K562 (cell line): ENCODE results near the gene C11orf52. TPM values are rescaled to one million over a fixed set of nuclear protein-coding genes. Genes with fewer than 3 reads are reported as not detected.
A peak's percentile ranks its signal among the peaks of the same experiment; 100 is the strongest.

Experiments used
- MAFF ChIP-seq: IDR thresholded peaks from 2 replicates; pipeline ENCODE4 v1.6.1; 2012; ENCODE audit warnings: low read length, improper control_type of control experiment
- MTA2 ChIP-seq: fragments of 450-650 bp; IDR thresholded peaks from 2 replicates; pipeline ENCODE4 v1.6.1; 2016; ENCODE audit warnings: low read depth
- NCOR1 ChIP-seq: fragments of 450-650 bp; IDR thresholded peaks from 2 replicates; pipeline ENCODE4 v1.6.1; 2016; ENCODE audit warnings: mild to moderate bottlenecking, moderate library complexity
- NONO ChIP-seq, 2 experiments: fragments of 200-400 bp in 1 of 2; fragments of 450-650 bp in 1 of 2; formaldehyde crosslinking in 1 of 2; IDR thresholded peaks; 2 replicates each; pipeline ENCODE4 v1.6.1; 2017; ENCODE audit warnings: low read depth in 2 of 2, mild to moderate bottlenecking in 2 of 2, moderate library complexity in 2 of 2, low read length in 1 of 2
- PRDM10 ChIP-seq: fragments of 450-650 bp; IDR thresholded peaks from 2 replicates; pipeline ENCODE4 v1.6.1; 2018; ENCODE audit not compliant: partially characterized antibody
- ZMIZ1 ChIP-seq, 2 experiments: fragments of 150-350 bp in 1 of 2; IDR thresholded peaks; 2 replicates each; pipeline ENCODE4 v1.6.1; 2012 to 2016; ENCODE audit warnings: low read depth in 2 of 2, low read length in 2 of 2, mild to moderate bottlenecking in 1 of 2, moderate library complexity in 1 of 2
- ZNF407 ChIP-seq: fragments of 450-650 bp; IDR thresholded peaks from 2 replicates; pipeline ENCODE4 v1.6.1; 2016; ENCODE audit warnings: low read depth
- polyA plus RNA-seq, 8 experiments: library from polyadenylated mRNA; depleted of rRNA in 4 of 8; stranded (reverse) in 5 of 8; unstranded in 3 of 8; fragments of >200 nt; fragmentation: Nextera tagmentation in 2 of 8; fragmentation: Illumina TruSeq in 1 of 8; extraction: Ambion mirVana in 2 of 8; extraction: Trizol in 1 of 8; gene quantifications; 2 replicates each; pipeline versions ENCODE4 v1.2.1 to v1.2.3, GENCODE V29; 2011 to 2014; ENCODE audit warnings: inconsistent platforms in 1 of 8, missing spikeins in 1 of 8
- total RNA-seq, 7 experiments: library from RNA; depleted of rRNA in 6 of 7; stranded (reverse); fragments of >200 nt in 6 of 7; fragmentation: Illumina TruSeq in 2 of 7; extraction: Trizol in 2 of 7; gene quantifications; 2 replicates each; pipeline versions ENCODE4 v1.2.1 to v1.2.3, GENCODE V29; 2011 to 2021; ENCODE audit warnings: low replicate concordance in 1 of 7
- TF ChIP-seq, protein P1 (sequence below): fragments of 200-800 bp; sonication (Bioruptor generic); IDR thresholded peaks from 2 replicates; pipeline ENCODE4 v1.6.1; 2017; ENCODE audit warnings: missing genetic modification characterization, missing compliant biosample characterization

C11orf52 gene
- total and polyA plus RNA-seq, 9 of the 15 experiments (the other 6 are each of a cell fraction or from before 2014, with no cell fraction given): 0.29 to 2.9 (median 1.0) TPM

DNA sequence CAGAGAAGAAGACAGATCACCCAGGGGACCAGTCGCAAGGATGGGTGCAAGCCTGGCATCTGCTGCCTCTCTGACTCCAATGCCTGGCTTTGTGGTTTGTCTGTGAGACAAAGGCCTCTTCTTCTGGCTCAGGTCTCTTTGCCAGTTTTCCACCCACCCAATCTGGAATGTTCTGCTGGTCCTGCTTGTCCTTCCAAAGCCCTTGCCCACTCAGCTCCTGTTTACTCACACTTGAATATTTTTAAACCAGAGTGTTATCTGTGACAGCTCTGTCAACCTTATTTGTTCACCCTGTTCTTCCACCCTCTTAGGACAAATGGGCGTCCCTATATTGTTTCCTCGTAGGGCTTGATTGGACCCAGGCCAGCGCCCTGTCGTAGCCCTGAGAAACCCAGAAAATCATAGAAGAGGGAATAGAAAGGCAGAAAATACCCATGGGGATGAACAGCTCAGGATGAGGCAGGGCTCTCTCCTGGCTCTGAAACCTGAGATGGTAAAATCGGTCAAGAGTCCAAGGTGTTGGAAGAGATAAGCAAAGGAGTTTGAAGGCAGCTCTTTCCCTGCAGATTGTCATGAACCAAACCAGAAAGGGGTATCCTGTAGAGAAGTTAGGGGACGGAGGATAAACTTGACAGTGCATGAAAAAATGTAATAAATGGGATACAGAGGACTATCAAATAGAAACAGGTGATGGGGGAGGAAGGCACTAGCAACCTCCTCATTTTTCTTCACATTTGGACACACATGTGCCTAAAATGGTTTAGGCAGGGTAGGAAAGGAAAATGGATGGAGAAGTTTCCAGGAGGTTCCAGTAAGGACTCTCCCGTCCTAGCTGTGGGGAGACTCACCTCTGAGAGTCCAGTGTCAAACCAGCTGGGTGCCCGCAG lies 7.8 kb upstream of the C11orf52 start (continued):
- peak; percentile 77 for TF ChIP-seq PRDM10
- peak in 1 of 2 experiments; percentile 56; a peak in 1 of 4 replicates for TF ChIP-seq ZMIZ1 (IDR thresholded peaks at IDR 0.05; ENCODE audit: low read depth in 2 of 2, low read length in 2 of 2)
- no peak for TF ChIP-seq NONO (IDR thresholded peaks at IDR 0.05; ENCODE audit: low read depth in 2 of 2, low read length in 1 of 2)
- TF ChIP-seq ZNF407: no peak
- TF ChIP-seq MAFF: no peak
- peak; percentile 76 for TF ChIP-seq NCOR1
- TF ChIP-seq, protein P1, sequence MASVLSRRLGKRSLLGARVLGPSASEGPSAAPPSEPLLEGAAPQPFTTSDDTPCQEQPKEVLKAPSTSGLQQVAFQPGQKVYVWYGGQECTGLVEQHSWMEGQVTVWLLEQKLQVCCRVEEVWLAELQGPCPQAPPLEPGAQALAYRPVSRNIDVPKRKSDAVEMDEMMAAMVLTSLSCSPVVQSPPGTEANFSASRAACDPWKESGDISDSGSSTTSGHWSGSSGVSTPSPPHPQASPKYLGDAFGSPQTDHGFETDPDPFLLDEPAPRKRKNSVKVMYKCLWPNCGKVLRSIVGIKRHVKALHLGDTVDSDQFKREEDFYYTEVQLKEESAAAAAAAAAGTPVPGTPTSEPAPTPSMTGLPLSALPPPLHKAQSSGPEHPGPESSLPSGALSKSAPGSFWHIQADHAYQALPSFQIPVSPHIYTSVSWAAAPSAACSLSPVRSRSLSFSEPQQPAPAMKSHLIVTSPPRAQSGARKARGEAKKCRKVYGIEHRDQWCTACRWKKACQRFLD (CRISPR knock-in tag): no peak
- peak; percentile 85 for TF ChIP-seq MTA2
